WTC11 (cell line): Measurements from ENCODE around the gene OR52I2.

ENCODE experiments used
- ATF2 ChIP-seq: sonication (generic); formaldehyde crosslinking; IDR thresholded peaks from 2 replicates; pipeline ENCODE4 v1.8.1; 2022; ENCODE audit warnings: low read depth, missing genetic modification reagents, borderline replicate concordance
- CREB1 ChIP-seq: sonication (generic); formaldehyde crosslinking; IDR thresholded peaks from 2 replicates; pipeline ENCODE4 v1.8.0; 2023; ENCODE audit warnings: mild to moderate bottlenecking, missing genetic modification reagents
- CTCF ChIP-seq: fragments of 200-600 bp; IDR thresholded peaks from 2 replicates; pipeline ENCODE4 v1.8.0; 2022; ENCODE audit warnings: antibody characterized with exemption
- FOXP1 ChIP-seq: sonication (generic); formaldehyde crosslinking; IDR thresholded peaks from 2 replicates; pipeline ENCODE4 v1.8.0; 2022; ENCODE audit warnings: missing genetic modification reagents, mild to moderate bottlenecking, moderate library complexity, borderline replicate concordance
- JUN ChIP-seq: sonication (generic); formaldehyde crosslinking; IDR thresholded peaks from 2 replicates; pipeline ENCODE4 v1.8.0; 2023; ENCODE audit warnings: mild to moderate bottlenecking, missing genetic modification reagents
- MAX ChIP-seq: sonication (generic); formaldehyde crosslinking; IDR thresholded peaks from 2 replicates; pipeline ENCODE4 v1.8.0; 2022; ENCODE audit warnings: mild to moderate bottlenecking, missing genetic modification reagents
- MXD4 ChIP-seq: fragments of 250-450 bp; sonication (Bioruptor Pico); IDR thresholded peaks from 2 replicates; pipeline ENCODE4 v1.8.0; 2021; ENCODE audit warnings: mild to moderate bottlenecking, moderate library complexity, borderline replicate concordance
- NFE2L1 ChIP-seq: sonication (generic); formaldehyde crosslinking; IDR thresholded peaks from 2 replicates; pipeline ENCODE4 v1.8.1; 2023; ENCODE audit warnings: missing genetic modification reagents
- NR3C1 ChIP-seq: sonication (generic); formaldehyde crosslinking; conservative IDR thresholded peaks from 2 replicates; pipeline ENCODE4 v1.8.1; 2023; ENCODE audit warnings: low read depth, mild to moderate bottlenecking, missing genetic modification reagents
- SP1 ChIP-seq: sonication (generic); formaldehyde crosslinking; conservative IDR thresholded peaks from 2 replicates; pipeline ENCODE4 v1.8.1; 2022; ENCODE audit warnings: missing genetic modification reagents
- TCF7 ChIP-seq: sonication (generic); formaldehyde crosslinking; IDR thresholded peaks from 2 replicates; pipeline ENCODE4 v1.8.0; 2022; ENCODE audit warnings: mild to moderate bottlenecking, low read depth, missing genetic modification reagents, moderate library complexity
- ZBTB21 ChIP-seq: sonication (generic); formaldehyde crosslinking; IDR thresholded peaks from 2 replicates; pipeline ENCODE4 v1.8.1; 2023; ENCODE audit warnings: mild to moderate bottlenecking, missing genetic modification reagents, borderline replicate concordance
- ZNF512 ChIP-seq: sonication (generic); formaldehyde crosslinking; IDR thresholded peaks from 2 replicates; pipeline ENCODE4 v1.8.1; 2022; ENCODE audit warnings: missing genetic modification reagents, borderline replicate concordance

GRCh38 chr11:4547416-4547815 lies 34.1 kb upstream of the OR52I2 start:
- no peak for TF ChIP-seq MXD4 (CRISPR knock-in tag)
- no peak for TF ChIP-seq CTCF
- TF ChIP-seq ATF2 (CRISPR knock-in tag) = no peak
- TF ChIP-seq ZNF512 (CRISPR knock-in tag) = no peak
- TF ChIP-seq JUN (CRISPR knock-in tag) = no peak
- TF ChIP-seq FOXP1 (CRISPR knock-in tag) = no peak
- TF ChIP-seq ZBTB21 (CRISPR knock-in tag) = no peak
- no peak for TF ChIP-seq MAX (CRISPR knock-in tag)
- TF ChIP-seq NFE2L1 (CRISPR knock-in tag) = no peak
- TF ChIP-seq CREB1 (CRISPR knock-in tag) = no peak
- TF ChIP-seq SP1 = no peak
- no peak for TF ChIP-seq NR3C1
- TF ChIP-seq TCF7 (CRISPR knock-in tag) = no peak
